ENCODE measurements around the gene PUM2. TPM values are rescaled to one million over a fixed set of nuclear protein-coding genes. Genes with fewer than 3 reads are reported as not detected.
"Not testable (repeated sequence)": the region's sequence is repeated elsewhere in the genome, so short reads cannot be mapped to it uniquely, and the experiment has no call there.

Gene PUM2
- polyA plus RNA-seq, 3 donors, result 14.8 to 24.5 (median 19.9) TPM

DNA sequence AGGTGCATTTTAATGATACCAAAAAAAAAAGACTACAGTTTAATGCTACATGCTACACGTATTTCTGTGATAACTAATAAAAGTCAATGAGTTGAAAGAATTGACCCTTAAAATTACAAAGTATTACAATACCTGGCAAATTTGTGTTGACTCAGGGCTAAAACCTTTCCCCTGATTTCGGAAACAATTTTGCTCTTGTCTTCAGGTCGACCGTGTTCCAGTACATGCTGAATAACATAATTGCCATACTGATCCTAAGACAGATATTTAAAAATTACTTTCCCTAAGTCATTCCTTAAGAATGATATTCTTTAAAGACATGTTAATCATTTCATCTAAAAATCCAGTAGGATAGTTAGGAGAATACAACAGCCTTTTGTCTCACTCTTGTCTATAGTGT, 95.9 kb downstream of the PUM2 start:
- WGBS, 3 donors, result 94 to 96% (median 95%) methylated on average over 4 of the region's 4 CpGs
- no peak overlapping the region for H3K27ac ChIP-seq (ENCODE audit: low read depth, low read length)

DNA sequence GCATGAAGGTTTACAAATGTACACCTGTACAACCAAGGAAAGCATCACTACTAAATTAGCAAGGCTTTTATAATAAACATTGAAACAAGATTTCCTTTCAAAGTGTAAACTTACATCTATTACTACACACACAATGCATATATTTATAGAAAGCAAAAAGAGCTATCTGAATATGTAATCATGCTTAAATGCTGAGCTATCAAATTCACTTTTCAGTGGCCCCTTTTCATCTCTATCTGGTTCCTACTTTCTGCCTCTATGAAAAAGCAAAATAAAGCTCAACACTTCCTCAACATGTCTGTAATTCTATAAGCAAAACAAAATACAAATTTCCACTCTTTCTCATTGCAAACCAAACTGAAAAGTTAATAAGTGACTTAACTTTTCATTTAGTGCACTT, 100.2 kb downstream of the PUM2 start:
- H3K27ac ChIP-seq (ENCODE audit: low read depth, low read length), result no peak overlapping the region

DNA sequence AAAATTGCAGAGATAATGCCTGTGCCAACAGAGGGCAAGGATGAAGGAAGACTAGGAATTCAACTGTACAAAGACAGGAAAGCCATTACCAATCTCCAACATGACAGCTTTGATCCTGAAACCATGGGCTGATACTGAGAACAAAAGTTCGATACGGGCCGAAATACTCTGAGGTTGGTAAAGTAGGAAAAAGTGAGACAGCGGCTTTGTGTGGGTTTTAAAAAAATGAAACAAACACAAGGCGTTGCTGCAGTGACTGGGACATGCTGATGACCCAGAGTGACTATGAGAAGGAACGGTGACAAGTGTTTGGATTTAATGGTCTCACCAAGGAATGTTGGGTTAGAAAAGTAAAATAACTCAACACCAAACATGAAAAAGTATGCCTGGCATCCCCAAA, 101.5 kb downstream of the PUM2 start:
- WGBS, 3 donors, result 85 to 96% (median 89%) methylated on average over 6 of the region's 6 CpGs
- no peak overlapping the region for H3K27ac ChIP-seq (ENCODE audit: low read depth, low read length)

DNA sequence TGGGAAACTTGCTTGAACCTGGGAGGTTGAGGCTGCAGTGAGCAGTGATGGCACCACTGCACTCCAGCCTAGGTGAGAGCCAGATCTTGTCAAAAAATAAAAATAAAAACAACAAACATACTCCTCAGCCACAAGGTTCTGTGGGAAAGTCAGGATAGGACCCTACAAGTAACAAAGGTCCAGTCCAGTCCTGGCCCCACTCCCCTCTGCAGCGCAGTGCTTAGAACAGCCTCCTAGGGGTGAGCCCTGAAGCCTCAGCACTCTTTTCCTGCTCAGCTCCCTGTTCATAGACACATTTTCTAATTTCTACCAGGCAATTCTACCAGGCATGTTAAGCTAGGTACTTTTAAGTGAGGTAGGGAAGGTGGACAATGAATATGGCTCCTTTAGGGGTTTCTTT, 103.6 kb downstream of the PUM2 start:
- no peak overlapping the region for H3K27ac ChIP-seq (ENCODE audit: low read depth, low read length)
- WGBS, 3 donors, result 100% methylated on average over 1 of the region's 1 CpG

DNA sequence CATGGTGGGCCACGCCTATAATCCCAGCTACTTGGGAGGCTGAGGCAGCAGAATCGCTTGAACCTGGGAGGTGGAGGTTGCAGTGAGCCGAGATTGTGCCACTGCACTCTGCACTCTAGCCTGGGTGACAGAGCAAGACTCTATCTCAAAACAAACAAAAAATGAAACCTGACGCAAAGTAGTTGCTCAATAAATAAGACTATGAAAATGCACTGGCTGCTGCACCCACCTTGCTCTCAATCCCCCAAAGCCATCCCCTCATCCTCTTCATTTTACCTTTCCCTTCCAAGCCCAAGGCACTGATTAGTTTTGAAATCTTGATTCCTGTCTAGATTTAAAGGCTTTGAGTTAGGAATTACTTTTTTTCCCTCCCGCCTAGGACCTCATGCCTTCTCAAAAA, 107.0 kb downstream of the PUM2 start:
- WGBS, 3 donors, result 82 to 95% (median 90%) methylated on average over 5 of the region's 5 CpGs
- H3K27ac ChIP-seq (ENCODE audit: low read depth, low read length), result not testable (repeated sequence)

DNA sequence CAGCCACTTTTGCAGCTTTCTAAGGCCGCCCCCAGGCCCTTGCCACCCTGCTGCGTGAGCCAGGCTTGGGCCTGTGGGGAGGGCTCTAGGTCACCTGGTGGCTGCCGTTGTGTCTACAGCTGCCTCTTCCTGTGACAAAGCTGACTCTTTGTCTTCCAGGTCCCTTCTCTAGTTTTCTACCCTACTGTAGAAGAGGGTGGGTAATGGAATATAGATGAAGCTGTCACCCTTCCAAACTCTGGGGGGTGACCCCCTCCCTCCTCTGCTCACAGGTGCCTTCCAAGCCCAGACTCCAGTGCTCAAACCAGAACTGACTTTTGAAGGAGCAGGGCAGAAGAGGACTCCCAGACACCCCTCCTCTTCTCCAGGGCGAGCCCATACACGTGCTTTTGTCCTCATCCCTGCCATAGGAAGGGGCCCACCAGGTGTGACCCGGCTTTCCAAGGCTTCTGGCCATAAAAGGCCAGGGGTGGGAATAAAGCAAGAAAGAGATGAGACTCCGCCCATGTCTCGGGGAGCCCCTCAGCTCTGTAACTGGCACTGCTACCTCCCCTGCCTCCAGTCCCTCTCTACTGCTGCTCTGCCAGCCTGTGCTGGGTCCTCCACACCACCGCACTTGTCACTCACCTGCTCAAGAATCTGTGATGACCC, 107.8 kb downstream of the PUM2 start:
- 61 to 72% (median 70%) methylated on average over 9 of the region's 9 CpGs for WGBS, 3 donors
- no peak overlapping the region for H3K27ac ChIP-seq (ENCODE audit: low read depth, low read length)

DNA sequence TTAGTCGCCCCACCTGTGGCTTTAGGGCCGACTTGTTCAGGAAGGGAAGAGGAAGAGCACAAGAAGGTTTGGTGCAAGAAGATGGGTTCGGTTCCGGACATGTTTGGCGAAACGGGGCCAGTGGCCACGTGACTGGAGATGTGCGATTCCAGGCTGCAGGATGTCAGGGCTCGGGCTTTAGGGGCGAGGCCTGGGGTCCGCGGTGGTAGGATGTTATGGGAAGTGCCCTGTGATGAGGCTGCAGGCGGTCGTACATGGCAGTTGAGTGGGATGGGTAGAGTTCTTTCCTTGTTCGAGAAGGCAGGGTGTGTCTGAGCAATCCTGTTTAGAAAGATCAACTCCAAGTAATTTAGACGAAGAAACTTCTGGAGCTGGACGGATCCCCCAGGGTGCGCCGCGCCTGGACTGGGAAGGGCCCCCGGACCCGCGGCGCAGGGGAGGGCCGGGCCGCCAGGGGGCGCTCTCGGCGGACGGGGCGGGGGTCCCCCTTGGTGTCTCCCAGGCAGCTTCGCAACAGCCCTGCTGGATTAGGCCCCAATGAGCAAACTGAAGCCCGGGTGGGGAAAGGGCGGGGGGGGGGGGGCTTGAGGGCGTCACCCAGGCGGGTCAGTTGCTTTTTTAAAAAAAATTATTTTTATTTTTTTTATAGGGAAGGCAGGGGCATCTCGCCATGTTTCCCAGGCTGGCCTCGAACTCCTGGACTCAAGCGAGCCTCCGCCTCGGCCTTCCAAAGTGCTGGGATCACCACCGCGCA, 108.5 kb downstream of the PUM2 start:
- 37 to 45% (median 40%) methylated on average over 41 to 43 of the region's 43 CpGs for WGBS, 3 donors

DNA sequence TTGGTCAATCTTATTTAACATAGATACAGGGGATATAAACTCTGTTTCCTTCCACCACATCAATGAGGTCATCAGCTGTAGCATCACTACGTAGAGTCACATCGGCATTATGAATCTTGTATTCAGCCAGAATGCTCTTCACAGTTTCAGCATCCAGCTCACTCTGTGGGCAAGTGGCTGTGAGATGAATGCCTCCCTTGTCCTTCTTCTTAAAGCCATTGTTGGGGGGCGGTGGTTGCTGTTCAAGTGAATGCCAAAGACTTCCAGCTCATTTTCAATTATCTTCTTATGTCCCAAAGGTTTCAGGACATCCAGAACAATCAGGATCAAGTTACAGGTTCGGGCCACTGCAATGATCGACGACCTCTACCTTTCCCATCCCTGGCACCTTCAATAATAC, 110.4 kb downstream of the PUM2 start:
- H3K27ac ChIP-seq (ENCODE audit: low read depth, low read length), result not testable (repeated sequence)
- 91 to 96% (median 94%) methylated on average over 6 of the region's 6 CpGs for WGBS, 3 donors

More for the DNA sequence above, 108.5 kb downstream of the PUM2 start:
- H3K27ac ChIP-seq (ENCODE audit: low read depth, low read length), result no peak overlapping the region

DNA sequence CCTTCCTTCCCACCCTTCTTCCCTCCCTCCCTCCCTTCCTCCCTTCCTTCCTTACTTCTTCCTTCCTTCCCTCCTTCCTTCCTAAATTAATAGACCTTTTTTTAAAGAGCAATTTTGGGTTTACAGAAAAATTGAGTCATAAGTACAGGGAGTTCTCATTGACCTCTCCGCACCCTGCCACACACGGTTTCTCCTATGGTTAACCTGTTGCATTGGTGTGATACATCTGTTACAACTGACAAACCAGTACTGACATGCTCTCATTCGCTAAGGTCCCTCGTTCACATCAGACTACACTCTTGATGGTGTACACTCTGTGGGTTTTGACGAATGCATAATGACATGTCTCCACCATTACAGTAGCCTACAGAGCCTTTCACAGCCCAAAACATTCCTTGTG, 114.1 kb downstream of the PUM2 start:
- H3K27ac ChIP-seq (ENCODE audit: low read depth, low read length), result no peak overlapping the region
- WGBS, 3 donors, result 72 to 77% (median 77%) methylated on average over 5 of the region's 5 CpGs

DNA sequence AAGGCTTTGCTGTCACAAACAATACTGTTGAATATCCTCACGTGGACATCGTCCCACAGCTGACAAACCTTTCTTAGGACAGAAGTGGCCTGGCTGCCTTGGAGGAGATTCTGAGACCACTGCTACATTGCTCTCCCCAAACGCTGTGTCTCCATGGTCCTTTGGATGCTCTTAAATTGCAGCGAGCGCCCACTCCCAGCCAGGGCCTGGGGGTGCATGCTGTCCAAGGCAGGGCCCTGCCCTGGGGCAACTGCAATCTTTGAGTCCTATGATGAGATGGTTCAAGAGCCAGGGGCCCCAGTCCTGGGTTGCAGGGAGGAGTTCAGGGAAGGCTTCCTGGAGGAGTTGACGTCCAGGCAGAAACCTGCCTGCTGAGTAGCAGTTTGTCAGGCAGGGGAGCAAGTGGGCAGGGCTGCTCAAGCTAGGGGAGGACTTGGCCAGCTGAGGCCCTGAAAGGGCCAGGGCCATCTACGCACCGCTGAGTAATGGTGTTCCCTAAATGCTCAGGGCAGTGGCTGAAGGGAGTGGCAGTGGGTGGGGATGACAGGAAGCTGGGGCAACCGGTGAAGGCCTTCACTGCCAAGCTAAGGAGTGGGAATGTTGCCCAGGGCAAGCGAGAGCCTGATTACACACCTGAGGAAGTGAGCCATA, 114.9 kb downstream of the PUM2 start:
- H3K27ac ChIP-seq (ENCODE audit: low read depth, low read length), result no peak overlapping the region
- WGBS, 3 donors, result 81 to 83% (median 81%) methylated on average over 10 of the region's 10 CpGs

DNA sequence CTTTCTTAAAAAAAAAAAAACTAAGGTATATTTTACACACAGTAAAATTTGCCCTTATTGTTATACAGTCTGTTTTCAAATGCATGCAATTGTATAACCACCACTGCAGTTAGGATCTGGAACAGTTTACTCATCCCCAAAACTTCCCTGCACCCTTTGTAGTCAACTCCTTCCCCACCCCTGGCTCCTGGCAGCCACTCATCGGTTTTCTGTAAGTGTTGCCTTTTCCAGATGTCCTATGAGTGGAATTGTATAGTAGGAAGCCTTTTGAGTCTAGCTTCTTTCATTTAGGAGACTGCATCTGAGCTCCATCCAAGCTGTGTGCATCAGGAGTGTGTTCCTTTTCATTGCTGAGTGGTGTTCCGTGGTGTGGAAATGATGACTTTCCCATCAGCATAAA, 116.0 kb downstream of the PUM2 start:
- H3K27ac ChIP-seq (ENCODE audit: low read depth, low read length), result not testable (repeated sequence)
- 72 to 84% (median 78%) methylated on average over 2 of the region's 2 CpGs for WGBS, 3 donors

DNA sequence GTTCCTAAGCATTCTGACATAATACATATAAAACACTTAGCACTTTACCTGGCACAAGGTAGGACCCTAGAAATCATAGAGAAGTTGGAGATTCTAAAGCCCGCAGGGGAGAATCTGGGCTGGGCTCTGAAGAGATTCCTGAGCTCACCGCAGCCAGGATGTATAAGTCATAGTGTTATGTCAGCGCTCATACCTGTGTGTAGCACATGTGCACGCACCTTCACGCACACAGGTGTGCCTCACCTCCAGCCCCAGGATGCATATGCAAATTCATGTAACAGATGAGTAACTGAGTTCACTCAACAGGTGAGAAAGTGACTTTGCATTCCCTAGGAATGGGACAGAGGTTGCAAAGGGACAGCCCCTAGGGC, 117.8 kb downstream of the PUM2 start:
- H3K27ac ChIP-seq (ENCODE audit: low read depth, low read length), result no peak overlapping the region
- WGBS, 3 donors, result 92 to 96% (median 93%) methylated on average over 5 of the region's 5 CpGs

DNA sequence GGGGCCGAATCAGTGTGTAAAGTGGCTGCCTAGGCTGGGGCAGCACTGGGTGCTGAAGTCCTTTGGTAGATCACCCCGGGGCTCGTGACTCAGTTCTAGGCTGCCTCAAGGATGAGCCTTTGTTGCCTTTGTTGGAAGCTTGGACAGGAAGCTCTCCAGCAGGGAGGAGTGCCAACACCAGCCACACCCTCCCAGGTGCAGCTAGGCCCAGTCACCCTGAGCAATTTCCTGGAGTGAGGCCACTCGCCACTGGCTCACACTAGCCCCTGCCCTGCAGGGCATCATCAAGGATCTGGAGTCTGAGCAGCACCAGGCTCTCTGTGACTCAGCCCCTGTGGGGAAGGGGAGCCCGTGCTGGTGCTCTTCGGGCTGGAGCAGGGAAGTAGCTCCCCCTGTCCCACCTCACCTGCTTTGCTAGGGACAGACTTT, 119.0 kb downstream of the PUM2 start:
- WGBS, 3 donors, result 68 to 76% (median 69%) methylated on average over 6 of the region's 6 CpGs
- no peak overlapping the region for H3K27ac ChIP-seq (ENCODE audit: low read depth, low read length)

DNA sequence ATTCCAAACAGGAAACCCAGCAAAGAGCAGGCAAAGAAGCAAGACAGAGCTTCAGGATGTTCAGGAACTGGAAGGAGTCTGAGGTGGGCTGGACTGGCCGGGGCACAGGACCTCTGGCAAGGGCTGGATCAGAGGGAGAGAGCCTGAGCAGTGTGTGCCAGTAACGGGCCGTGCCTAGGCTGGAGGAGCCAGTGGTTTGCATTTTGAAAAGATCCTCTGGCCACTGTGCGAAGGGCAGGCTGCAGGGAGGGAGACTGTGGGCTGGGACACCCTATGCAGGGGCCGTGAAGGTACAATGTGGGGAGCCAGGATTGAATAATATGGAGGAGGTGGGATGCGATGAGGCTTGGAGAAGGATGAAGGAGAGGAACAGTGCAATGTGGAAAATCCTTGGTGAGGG, 119.5 kb downstream of the PUM2 start:
- no peak overlapping the region for H3K27ac ChIP-seq (ENCODE audit: low read depth, low read length)
- 79 to 86% (median 84%) methylated on average over 6 of the region's 6 CpGs for WGBS, 3 donors

DNA sequence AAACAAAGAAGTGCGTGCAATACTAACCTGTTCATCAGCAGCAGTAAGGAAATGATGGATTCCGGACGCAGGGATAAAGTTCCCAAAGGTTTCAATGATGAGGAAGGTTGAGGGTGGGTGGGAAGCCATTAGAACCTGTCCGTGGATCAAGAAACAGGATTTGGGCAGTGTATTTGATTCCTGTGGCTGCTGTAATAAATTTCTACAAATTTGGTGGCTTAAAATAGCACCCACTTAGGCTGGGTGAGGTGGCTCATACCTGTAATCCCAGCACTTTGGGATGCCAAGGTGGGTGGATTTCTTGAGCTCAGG, 120.6 kb downstream of the PUM2 start:
- H3K27ac ChIP-seq (ENCODE audit: low read depth, low read length), result no peak overlapping the region
- WGBS, 3 donors, result 79 to 85% (median 81%) methylated on average over 4 of the region's 4 CpGs

DNA sequence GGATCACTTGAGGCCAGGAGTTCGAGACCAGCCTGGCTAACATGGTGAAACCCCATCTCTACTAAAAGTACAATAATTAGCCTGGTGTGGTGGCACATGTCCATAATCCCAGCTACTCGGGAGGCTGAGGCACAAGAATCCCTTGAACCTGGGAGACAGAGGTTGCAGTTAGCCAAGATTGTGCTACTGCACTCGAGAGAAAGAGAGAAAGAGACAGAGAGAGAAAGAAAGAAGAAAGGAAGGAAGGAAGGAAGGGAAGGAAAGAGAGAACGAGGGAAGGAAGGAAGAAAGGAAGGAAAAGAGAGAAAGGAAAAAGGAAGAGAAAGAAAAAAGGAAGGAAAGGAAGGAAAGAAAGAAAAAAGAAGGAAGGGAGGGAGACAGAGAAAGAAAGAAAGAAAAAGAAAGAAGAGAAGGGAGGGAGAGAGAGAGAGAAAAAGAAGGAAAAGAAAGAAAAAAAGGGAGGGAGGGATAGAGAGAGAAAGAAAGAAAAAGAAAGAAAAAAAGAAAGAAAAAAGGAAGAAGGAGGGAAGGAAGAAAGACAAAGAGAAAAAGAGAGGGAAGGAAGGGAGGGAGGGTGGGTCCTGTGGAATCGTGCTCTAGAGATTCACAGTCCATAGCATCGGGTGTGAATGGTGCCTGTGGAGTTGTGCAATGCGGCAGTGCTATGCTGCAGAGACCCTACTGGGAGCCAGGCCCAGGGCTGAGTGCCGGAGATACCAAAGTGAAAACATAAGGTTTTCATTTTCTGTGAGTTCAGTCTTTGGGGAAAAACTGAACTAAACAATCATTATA, 121.1 kb downstream of the PUM2 start:
- no peak overlapping the region for H3K27ac ChIP-seq (ENCODE audit: low read depth, low read length)
- WGBS, 3 donors, result 64 to 80% (median 69%) methylated on average over 8 of the region's 8 CpGs

DNA sequence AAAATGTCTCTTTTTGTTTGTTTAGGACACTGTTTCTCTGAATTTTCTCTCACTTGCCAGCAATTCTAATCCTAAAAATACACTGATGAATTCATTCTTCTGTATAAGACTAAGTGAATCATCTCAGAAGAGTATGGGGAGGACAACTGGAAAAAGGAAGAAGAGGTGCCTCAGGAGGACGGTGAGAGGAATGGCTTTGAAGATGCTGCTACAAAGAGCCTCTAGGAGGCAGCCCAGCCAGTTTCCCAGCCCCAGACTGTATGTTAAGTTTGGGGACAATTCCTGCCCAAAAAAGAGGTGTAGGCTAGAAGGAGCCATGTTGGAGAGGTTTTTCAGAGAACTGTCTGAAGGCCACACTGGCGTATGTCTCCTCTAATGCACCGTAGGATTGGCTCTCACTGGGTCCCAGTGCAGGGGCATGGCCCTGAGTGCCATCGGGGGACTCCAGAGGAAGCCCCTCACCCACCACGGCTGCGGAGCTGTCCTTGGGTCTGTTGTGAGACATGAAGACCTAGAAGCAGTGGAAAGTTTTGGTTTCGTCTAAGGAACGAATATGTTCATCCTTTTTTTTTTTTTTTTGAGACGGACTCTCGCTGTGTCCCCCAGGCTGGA, 122.6 kb downstream of the PUM2 start:
- WGBS, 3 donors, result 87 to 89% (median 88%) methylated on average over 10 of the region's 10 CpGs

DNA sequence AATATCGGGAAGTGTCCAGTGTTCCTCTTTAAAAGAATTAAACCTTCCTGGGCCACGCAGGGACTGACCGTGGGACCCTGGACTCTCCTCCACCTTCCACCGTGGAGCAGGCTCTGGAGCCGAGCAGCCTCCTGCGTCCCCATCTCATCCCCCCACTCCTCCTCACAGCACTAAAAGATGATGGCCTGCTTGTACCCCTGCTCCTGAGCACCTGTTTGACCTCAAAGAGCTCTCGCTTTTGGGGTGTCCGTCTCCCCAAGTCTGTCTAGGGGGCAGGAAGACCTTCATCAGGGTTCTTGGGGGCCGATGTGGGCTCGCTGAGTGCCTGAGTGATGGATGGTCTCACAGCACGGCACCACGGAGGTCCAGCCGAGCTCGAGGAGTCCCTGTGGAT, 124.5 kb downstream of the PUM2 start:
- 86 to 92% (median 89%) methylated on average over 14 of the region's 14 CpGs for WGBS, 3 donors
- H3K27ac ChIP-seq (ENCODE audit: low read depth, low read length), result no peak overlapping the region

More for the DNA sequence above, 122.6 kb downstream of the PUM2 start:
- H3K27ac ChIP-seq (ENCODE audit: low read depth, low read length), result no peak overlapping the region
